HG03378 (cell line): ENCODE measurements around the gene PPP1R1B.
"Not testable (repeated sequence)": the region's sequence is repeated elsewhere in the genome, so short reads cannot be mapped to it uniquely, and the experiment has no call there.

Experiments used
- ATAC-seq: cut with Tn5 transposase; IDR thresholded peaks from one replicate; pipeline ENCODE4 v1.9.1; 2021; ENCODE audit warnings: mild to moderate bottlenecking, moderate library complexity; ENCODE audit not compliant: unreplicated experiment

Gene PPP1R1B

DNA sequence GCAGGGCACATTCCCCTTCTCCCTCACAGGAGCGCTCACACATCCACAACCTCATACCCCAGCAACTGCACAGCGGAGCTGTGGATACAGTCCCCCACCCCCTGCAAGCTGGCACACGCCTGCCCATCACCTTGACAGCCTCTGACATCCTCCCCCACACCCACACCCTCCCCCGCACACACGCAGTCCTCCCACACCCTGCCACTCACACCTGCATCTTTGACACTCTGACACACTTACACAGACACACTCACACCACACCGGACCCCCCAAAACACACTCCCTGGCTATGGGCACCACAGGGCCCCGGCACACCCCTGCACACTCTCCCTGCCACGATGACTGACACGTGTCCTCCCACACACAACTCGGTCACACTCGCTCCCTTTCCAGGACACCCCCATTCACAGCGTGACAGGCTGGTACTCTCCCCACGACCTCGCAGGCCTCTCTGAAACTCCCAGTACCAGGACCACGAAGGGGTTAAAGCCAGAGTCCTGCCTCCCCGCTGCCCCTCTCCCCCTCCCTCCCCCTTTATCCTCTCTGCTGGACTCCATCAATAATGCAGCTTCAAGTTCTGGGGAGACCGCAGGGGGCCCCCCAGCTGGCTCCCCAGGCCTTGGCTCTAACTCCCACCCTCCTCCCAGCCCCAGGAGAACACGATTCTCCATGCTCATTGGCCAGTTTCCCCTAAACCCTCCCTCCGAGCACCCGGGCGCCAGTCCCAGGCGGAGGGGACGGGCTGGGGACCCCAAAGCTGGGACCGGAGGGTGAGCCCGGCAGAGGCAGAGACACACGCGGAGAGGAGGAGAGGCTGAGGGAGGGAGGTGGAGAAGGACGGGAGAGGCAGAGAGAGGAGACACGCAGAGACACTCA lies at the start of gene PPP1R1B:
PPP1R1B (plus strand) TSS at position 782 of the 876 bp plus-strand sequence. CDS start 441 bp downstream, outside the sequence.
- ATAC-seq = no peak

DNA sequence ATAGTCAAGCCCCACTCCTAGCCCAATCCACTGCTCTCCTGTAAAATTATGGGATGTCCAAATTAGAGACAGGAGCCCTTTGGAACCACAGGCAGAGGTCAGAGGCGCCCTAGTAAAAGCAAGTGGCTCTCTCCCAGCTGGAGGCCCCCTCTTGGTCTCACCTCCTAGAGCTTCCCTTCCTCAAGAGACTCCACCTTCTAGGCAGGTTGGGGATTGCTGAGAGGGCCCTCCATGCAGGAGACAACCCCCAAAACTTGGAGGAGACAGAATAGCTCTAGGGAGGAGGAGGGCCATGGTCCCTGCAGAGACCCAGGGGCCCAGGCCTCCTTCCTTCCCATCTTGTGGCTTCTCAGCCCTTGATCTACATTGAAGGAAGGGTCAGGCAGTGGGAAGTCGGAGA lies 48.5 kb upstream of the PPP1R1B start:
- ATAC-seq = no peak

DNA sequence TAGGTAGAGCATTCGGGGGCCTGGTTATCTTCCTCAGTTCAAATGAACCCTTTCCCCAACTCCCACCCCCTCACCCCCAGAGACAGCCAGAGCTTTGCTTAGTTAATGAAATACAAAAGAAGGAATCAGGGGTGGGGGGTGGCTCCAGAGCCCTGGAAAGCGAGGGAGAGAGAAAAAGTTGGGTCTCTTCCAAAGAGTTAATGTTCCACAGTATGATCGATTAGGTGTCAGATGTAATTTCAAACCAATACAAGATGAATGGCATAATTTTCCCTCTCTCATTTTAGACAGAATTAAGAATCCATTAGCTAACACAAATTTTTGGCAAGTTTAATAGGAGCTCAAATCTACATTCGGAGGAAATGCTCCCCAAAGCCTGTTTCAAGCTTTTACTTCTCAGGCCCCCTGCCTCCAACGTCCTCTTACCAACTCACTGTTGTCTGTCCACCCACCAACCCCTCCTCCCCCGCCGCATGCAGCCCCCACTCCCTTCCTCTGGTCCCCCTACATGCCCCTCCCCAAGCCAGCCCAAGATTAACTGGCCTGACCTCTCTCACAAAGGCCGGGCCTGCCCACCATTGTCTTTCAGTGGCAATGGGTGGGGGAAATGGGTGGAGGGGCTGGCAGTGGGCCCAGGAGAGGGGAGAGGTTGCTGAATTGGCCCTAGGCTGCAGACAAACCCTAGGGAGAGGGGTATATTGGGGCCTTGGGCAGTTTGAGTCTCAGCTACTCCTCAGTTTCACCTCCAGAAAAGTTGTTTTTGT lies 47.3 kb upstream of the PPP1R1B start:
- no peak for ATAC-seq

DNA sequence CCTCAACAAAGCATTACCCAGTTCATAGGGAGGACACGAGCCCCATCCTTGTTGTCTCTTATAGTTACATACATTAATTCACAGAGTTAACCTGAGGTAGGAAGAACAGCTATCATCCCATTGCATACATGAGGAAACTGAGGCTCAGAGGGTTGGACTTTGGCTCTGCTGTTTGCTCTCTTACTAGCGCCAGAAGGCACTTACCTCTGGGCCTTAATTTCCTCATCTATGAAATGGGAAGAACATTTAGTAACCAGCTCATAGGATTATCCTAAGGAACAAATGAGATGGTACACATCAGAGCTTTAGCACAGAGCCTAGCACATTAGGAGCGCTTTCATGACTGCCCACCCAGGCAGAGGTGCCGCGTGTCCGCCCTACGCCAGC lies 46.7 kb upstream of the PPP1R1B start:
- ATAC-seq = no peak

DNA sequence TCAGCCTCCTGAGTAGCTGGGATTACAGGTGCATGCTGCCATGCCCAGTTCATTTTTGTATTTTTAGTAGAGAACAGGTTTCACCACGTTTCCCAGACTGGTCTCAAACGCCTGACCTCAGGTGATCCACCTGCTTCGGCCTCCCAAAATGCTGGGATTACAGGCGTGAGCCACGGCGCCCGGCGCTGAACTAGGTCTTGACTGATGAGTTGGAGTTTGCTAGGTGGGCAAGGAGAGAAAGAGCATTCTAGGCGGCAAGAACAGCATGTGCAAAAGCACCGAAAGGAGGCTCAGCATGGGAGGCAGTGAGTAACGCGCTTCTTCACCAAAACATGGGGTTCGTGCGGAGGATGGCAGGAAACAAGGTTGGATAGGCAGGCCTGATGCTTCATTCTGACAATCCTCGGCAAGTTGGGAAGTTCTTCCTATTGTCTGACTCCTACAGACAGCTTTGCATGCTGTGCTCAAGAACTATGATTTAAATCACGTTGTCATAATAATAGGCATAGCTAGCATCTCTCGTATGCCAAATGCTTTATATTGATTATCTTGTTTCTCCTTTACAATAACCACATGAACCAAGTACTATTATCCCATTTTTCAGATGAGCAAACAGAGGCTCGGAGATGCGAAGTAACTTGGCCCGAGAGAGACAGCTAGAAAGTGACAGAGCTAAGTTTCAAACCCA lies 45.5 kb upstream of the PPP1R1B start:
- no peak for ATAC-seq

DNA sequence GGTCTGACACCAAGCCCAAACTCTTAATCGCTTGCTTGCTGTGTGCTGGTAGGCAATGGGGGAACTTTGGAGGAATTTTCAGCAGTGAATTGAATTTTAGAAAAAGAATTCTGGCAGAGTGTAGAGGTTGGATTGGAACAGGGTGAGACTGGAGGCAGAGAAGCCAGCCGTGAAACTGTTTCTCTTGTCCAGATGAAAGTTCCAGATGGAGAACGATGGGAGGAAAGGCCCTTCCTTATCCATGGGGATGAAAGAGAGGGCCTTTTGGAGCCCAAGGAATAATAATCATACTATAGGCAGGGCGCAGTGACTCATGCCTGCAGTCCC lies 45.0 kb upstream of the PPP1R1B start:
- ATAC-seq = no peak

DNA sequence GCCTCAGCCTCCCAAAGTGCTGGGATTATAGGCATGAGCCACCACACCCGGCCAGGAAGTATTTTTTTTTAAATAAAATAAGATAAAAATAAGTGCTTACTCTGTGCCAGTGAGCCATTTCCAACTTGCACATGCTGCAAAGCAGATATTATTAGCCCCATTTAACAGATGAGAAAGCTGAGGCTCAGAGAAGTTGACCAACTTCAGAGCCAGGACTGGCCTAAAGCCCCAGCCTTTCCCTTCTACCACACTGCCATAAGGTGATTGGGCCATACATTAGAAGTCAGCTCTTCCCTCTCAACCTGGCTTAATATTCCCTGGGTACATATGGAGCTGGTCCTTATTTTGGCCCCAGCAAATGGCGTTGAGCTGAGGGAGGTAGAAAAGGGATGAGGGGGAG lies 44.1 kb upstream of the PPP1R1B start:
- no peak for ATAC-seq

DNA sequence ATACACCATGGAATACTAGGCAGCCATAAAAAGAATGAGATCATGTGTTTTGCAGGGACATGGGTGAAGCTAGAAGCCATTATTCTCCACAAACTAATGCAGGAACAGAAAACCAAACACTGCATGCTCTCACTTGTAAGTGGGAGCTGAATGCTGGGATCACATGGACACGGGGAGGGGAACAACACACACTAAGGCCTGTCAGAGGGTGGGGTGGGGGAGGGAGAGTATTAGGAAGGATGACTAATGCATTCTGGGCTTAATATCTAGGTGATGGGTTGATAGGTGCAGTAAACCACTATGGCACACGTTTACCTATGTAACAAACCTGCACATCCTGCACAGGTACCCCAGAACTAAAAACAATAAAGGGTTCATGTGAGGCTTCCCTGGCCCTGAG lies 36.6 kb upstream of the PPP1R1B start:
- not testable (repeated sequence) for ATAC-seq

DNA sequence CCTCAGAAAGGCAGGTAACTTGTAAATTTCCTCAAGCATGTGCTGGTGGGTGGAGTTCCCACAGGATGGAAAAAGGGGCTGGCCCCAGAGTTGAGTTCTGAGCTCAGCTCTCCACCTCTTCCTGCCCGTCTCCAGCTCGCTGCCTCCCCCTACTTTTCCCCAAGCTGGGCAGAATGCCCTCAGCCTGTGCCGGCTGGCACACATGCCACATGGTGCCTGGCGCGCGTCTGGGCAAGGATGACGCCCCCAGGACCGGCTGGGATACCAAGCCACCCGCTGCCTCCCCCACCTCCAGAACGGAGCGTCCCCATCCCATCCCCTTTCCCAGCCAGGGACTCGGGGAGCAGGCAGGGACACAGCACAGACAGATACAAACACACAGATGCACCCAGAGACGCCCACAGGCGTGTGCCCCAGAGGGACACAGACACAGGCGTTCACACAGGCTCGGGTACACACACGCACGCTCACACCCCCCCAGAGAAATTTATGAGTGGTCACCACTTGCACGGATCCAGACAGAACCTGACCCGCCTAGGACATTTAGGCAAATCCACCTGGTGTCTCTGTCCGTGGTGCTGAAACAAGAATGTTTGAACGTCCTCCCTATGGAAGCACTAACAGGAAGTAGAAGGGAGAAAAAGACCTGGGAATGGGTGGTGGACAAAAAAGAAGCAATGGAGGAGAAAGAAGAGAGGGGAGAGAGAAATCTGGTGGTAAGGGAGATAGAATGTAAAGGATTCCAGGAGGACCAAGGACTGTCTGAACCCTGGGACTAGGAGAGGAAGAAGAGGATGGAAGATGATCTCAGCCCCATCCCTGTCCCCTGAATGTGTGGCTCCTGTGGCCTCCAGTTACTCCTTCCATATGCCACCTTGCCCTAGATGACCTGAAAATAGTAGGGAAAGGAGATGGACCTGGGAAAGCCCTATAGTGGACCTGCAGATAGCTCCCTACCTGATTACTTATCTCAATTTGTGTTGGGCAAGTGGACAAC lies 34.5 kb upstream of the PPP1R1B start:
- ATAC-seq = no peak

DNA sequence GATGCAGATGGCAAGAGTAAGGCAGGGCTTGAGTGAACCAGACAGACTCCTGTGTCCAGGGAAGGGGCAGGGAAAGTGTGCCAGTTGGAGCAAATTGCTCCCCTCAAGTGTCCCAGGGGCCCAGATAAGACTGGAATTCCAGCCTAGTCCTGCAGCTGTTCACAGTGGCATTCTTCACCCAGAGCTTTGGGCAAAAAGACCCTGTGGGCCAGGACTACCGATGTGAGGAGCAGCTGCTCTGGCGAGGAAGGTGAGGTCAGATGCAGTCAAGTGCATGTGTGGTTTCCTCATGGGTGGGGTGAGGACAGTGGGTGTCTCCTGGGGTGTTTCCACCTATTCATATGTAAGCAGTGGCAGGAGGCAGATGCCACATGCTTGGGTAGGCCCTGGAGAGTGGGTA lies 33.4 kb upstream of the PPP1R1B start:
- no peak for ATAC-seq

DNA sequence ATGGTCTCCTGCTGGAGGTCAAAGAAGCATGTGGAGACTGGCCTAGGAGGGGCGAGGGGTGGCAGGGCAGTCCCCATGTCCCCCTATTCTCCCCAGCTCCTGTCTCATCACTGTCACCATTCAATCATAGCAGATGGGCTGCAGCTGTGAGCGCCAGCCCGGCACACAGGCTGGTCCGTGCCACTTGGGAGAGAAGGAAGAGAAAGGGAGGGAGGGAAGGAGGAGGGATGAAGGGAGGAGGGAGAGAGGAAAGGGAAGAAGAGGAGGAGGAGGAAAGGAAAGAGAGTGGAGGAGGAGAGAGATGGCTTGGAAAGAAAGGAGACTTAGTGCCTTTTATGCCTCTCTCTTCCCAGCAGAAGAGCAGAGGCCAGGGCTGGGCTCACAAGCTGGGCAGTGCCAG lies 31.5 kb upstream of the PPP1R1B start:
- no peak for ATAC-seq

DNA sequence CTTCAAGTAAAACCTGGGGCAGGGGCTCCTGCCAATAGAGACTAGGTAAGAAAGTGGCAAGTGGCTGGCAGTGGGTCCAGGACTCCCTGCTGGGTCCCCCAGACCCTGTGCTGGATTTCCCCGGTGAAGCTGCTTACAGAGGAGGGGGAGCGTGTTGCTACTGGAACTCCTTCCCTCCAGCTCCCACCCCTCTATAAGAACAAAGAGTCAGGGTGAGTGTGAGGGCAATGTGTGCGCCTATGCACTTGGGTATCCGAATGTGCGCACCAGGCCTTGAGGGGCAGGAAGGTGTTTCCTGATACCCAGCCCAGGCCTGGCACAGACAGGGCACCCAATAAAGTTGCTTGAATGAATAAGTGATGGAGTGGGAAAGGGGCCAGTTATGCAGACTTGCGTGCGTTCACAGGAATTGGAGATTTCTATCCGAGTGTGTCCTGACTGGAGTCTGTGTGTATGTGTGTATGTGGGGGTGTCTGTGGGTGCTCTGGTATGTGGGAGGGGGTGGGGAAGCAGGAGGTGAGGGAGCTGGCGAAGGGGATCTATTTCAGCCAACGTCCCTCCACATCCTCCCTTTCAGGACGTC lies 30.7 kb upstream of the PPP1R1B start:
- no peak for ATAC-seq

DNA sequence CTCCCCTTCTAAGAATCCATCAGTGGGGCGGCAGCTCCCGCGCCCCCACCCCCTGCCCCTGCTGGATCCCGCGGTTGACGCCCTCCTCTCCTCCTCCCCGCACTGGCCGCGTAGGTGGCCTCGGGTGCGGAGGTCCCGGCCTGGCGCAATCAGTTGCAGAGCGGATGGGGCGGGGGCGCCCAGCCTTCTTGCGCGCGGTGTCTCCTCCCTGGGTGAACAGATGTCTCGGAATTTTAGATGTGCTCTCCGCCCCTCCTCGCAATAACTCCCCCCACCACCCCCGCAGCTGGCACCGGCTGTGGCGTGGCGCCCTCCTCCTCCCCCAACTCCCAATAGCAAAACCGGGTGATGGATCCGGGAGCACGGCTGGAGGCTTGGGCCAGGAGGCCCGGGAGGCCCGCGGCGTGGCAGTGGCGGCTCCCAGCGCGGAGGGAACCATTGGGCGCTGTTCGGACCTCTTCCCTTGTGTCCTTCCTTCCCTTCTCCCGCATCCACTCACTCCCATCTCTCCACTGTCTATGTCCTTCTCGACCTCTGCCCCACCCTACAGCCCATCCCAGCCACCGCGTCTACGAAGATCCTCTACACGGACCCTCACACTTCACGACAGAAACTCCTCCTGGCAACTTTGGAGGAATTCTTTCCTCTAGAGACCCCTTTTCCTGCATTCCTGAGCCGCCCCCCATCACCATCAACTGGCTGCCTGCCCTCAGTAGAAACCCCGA lies 30.0 kb upstream of the PPP1R1B start:
- ATAC-seq = no peak

DNA sequence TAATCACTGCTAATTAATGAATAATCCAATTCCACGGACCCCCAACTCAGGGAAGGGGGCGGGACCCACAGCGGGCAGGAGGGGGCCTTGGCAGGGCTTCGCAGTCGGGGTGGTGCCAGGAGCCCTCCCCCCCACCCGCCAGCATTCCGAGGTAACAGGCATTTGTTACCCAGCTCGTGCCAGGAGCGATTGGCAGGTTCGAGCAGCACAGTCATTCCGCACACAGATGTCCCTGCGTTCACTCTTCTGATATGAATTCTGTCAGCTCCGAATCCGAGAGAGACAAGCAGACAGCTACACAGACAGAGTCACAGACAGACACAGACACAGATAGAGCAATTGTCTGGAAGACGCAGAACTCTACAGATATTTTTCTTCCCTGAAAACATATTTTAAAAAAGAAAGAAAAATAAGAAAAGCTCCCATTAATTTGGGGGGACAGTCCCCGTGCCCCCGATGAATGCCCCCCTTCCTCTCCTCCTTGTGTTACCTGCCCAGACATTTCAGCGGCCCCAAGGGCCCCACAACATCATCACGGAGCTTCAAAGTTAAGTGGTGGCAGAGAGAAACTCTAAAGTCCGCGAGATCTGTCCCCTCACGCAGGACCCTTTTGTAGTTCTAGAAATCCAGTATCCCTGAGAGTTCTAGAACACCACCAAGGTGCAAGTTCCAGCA lies 29.2 kb upstream of the PPP1R1B start:
- ATAC-seq = no peak

DNA sequence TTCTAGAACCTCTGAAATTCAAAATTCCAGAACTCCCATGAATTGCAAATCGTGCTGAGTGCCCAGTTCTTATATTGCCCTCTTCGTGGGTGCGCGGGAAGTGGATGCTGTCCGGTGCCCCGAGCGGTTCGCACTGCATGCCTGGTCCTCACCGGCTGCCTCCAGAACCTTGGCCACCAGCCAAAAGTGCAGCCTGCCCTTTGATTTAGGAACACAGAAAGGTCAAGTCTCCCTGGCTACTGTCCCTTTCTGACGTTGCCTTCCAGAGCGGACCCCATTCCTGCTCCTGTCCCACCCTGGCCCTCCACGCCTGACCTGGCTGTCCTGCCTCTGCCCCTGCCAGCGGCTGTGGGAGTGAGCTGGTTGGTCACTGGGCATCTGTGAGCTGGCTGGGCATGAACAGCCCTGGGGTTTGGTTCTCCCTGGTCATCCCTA lies 28.7 kb upstream of the PPP1R1B start:
- no peak for ATAC-seq

DNA sequence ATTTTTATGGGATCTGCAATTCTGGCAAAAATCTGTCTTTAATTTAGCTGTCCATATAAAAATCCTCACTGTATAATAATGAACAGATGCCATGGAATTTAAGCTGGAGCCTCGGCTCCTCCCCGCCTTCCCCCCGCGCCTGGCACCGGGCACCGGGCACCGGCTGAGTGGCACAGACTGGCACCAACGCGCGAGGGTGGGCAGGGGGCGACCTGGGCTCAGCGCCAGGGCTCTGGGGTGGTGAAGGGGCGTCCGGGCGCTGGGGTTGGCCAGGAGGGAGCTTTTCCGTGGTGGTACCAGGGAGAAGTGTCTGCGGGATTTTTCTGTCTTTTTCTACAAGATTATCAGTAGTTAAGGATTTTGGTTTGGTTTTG lies 28.1 kb upstream of the PPP1R1B start:
- no peak for ATAC-seq

DNA sequence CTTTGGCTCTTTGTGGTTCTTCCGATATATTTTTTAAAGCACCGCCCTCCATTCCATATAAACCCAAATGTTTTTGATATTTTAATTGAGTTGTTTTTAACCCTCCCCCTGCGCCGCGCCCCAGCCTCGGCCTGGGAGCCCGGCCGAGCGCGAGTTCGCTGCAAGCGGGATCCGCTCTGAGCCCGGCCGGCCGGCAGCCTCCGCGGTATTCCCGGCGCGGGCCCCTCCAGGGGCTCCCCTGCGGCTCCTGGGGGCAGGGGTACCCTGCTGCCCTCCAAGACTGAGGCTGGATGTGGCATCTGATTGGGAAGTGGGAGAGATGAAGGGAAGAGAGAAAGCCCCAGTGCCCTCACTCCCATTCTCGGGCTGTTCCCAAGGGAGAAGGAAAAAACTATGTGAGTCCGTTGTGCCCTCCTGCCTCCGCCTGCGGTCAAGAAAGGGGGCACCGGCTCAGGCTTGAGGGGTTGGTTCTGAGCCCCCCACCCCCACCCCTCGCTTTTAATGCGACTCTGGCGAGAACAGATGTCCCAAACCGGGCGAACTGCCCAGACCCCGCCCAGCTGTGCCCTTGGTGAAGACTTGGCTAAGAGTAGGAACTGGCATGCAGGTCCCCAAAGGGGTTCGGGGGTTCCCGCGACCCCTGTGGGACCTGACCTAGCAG lies 27.6 kb upstream of the PPP1R1B start:
- no peak for ATAC-seq

DNA sequence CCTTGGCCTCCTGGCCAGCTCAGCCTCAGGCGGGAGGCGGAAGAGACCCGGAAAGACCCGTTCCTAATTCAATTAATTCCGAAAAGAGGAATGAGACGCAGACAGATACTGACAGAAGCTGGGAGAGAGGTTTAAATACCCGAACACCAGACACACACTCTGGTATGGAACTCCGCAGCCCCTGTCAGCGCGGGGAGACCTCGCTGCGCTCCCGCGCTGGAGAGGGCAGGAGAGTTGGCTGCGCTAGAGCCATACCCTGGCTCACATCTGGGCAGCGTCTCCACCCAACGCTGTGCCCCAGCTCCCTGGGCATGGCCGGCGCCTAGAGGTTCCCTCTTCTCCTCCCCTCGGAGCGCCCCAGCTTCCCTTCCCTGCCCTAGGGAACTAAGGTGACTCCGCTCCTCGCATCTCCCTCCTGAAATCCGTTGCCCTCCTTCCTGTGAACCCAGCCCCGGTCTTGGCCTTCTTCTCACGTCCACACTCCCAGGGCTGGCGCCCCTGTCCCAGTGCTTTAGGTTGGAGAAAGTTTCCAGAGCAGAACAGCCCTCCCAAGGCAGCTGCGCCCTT lies 27.0 kb upstream of the PPP1R1B start:
- no peak for ATAC-seq
